Measurements from ENCODE around the gene TLCD1. TPM values are rescaled to one million over a fixed set of nuclear protein-coding genes. Genes with fewer than 3 reads are reported as not detected.

Gene TLCD1
- total and polyA plus RNA-seq, 2 donors (not counting 3 experiments of a cell fraction or from before 2014, with no cell fraction given), result 2.6 to 6.8 TPM

DNA sequence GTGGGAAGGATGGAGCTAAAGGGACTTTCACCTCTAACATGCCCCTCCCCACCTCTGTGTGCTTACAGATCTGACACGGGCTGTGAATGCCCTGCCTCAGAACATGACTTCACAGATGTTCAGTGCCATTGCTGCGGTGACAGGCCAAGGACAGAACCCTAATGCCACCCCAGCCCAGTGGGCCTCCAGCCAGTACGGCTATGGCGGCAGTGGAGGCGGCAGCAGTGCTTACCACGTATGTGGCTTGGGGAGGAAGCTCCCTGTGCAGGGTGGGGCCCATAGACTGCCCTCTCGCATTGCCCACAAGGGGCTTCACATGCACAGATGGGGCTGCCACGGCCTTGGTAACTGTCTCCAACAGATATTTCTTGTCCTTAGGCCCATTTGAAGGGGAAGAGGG, 25.8 kb downstream of the TLCD1 start:
- Histone ChIP-seq H3K4me3 (replicated peaks in 1 of 3; ENCODE audit: insufficient read depth in 1 of 3, low read depth in 1 of 3, low read length in 3 of 3) (no peak overlapping the region), H3K9ac (replicated peaks; ENCODE audit: extremely low read depth, insufficient read depth, low read length) (no peak overlapping the region), H3K4me2 (ENCODE audit: insufficient read depth, low read length) (no peak overlapping the region), H3K79me2 (ENCODE audit: control insufficient read depth, insufficient read depth, low read length) (no peaks in the 10 kb centered on the region), H4K20me1 (replicated peaks; ENCODE audit: control insufficient read depth, extremely low read depth, insufficient read depth, low read length) (no peaks in the 10 kb centered on the region), H3K4me1 (ENCODE audit: control insufficient read depth, extremely low read depth, insufficient read depth, low read length) (no peaks in the 10 kb centered on the region), H3K27me3 (ENCODE audit: control insufficient read depth in 2 of 2, insufficient read depth in 2 of 2, low read length in 2 of 2) (no peaks in the 10 kb centered on the region), H2AFZ (ENCODE audit: low read depth, low read length) (no peak overlapping the region), H3K9me3 (replicated peaks; ENCODE audit: control insufficient read depth, insufficient read depth, low read length) (no peaks in the 10 kb centered on the region), H3K27ac (ENCODE audit: insufficient read depth, low read depth, low read length) (no peak overlapping the region), H3K9me1 (replicated peaks; ENCODE audit: control insufficient read depth, extremely low read depth, insufficient read depth, low read length) (no peaks in the 10 kb centered on the region), H3K36me3 (ENCODE audit: control insufficient read depth in 2 of 2, extremely low read depth in 1 of 2, insufficient read depth in 2 of 2, low read length in 2 of 2) (peaks cover 15 to 76% of the 10 kb centered on the region in 2 experiments)
- BruUV-seq (replicated peaks), result no TSS peak
- no peak for TF ChIP-seq EZH2 (IDR thresholded peaks at IDR 0.05; ENCODE audit: borderline replicate concordance, low read depth, low read length, severe bottlenecking)
- TF ChIP-seq JUN (IDR thresholded peaks at IDR 0.05; ENCODE audit: borderline replicate concordance, insufficient read depth, insufficient read length, low read depth), result no peak
- TF ChIP-seq, protein P1, sequence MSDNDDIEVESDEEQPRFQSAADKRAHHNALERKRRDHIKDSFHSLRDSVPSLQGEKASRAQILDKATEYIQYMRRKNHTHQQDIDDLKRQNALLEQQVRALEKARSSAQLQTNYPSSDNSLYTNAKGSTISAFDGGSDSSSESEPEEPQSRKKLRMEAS (IDR thresholded peaks at IDR 0.05; ENCODE audit: insufficient read depth, insufficient read length), result no peak
- no peak for TF ChIP-seq POLR2A (IDR thresholded peaks at IDR 0.05; ENCODE audit: low read depth, low read length)
- no peak for TF ChIP-seq GATA2 (IDR thresholded peaks at IDR 0.05; ENCODE audit: insufficient read depth, insufficient read length, low read depth, low read length)
- dilution Hi-C loops (cut with MboI; ENCODE audit: extremely low pct_ligation_motif_present, low sequenced_read_pairs) (no loop called here), intact Hi-C loops (cut with micrococcal nuclease) (no loop called here)
- DNase-seq (ENCODE audit: low read depth, low spot score), result no peak
- CTCF ChIA-PET, result no interaction called here
- FAIRE-seq, result no peak
- POLR2A ChIA-PET, result no interaction called here

DNA sequence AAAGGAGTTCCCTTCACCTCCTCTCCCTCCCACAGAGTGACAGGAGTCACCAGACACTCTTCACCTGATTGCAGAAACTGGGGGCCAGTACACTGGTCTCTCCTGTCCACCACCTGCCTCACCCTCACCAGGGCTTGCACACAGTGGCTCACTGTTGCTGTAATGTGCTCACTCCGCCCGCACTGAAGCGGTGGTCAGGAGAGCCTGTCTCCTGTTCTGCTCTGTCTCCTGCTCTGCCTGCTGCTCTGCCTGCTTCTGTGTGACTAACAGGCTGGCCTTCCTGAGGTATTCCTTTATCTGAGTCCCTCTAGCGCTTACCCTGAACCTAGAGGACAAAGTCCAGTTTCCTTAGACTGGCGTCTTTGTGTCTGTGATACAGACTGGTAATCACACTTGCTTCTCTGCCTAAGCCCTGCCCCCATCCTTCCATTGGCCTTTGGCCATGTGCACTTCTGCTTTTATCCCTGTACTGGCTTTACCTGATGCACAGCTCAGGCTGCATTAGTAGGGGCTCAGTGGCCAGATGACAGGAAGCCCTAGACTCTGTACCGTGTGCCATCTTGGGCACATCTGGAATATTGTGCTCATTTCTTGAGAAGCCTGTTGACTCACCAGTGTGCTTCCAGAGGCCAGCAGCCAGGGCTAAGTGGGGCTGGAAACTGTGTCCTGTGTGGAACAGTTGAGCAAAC, 27.6 kb downstream of the TLCD1 start:
- no peak overlapping the region for H3K27ac ChIP-seq (ENCODE audit: insufficient read depth, low read depth, low read length)
- H3K4me1 ChIP-seq (ENCODE audit: control insufficient read depth, extremely low read depth, insufficient read depth, low read length), result no peaks in the 10 kb centered on the region
- H2AFZ ChIP-seq (ENCODE audit: low read depth, low read length), result no peak overlapping the region
- H4K20me1 ChIP-seq (replicated peaks; ENCODE audit: control insufficient read depth, extremely low read depth, insufficient read depth, low read length), result no peaks in the 10 kb centered on the region
- intact Hi-C loops (cut with micrococcal nuclease), result no loop called here
- no peak overlapping the region for H3K4me2 ChIP-seq (ENCODE audit: insufficient read depth, low read length)
- no peak overlapping the region for H3K9ac ChIP-seq (replicated peaks; ENCODE audit: extremely low read depth, insufficient read depth, low read length)
- H3K27me3 ChIP-seq (ENCODE audit: control insufficient read depth in 2 of 2, insufficient read depth in 2 of 2, low read length in 2 of 2), result no peaks in the 10 kb centered on the region
- dilution Hi-C loops (cut with MboI; ENCODE audit: extremely low pct_ligation_motif_present, low sequenced_read_pairs), result no loop called here
- no peaks in the 10 kb centered on the region for H3K79me2 ChIP-seq (ENCODE audit: control insufficient read depth, insufficient read depth, low read length)
- no TSS peak for BruUV-seq (replicated peaks)
- H3K9me3 ChIP-seq (replicated peaks; ENCODE audit: control insufficient read depth, insufficient read depth, low read length), result no peaks in the 10 kb centered on the region
- no peak for DNase-seq (ENCODE audit: low read depth, low spot score)
- H3K4me3 ChIP-seq (replicated peaks in 1 of 3; ENCODE audit: insufficient read depth in 1 of 3, low read depth in 1 of 3, low read length in 3 of 3), result no peak overlapping the region
- ChIA-PET CTCF (interaction anchor here (0.9 kb wide), 1 partner anchor 10 kb away, joined by 3 read pairs; no protein-coding TSS in a partner anchor), POLR2A (no interaction called here)
- no peaks in the 10 kb centered on the region for H3K9me1 ChIP-seq (replicated peaks; ENCODE audit: control insufficient read depth, extremely low read depth, insufficient read depth, low read length)
- H3K36me3 ChIP-seq (ENCODE audit: control insufficient read depth in 2 of 2, extremely low read depth in 1 of 2, insufficient read depth in 2 of 2, low read length in 2 of 2), result peaks cover 21 to 75% of the 10 kb centered on the region in 2 experiments
- no peak for TF ChIP-seq POLR2A (IDR thresholded peaks at IDR 0.05; ENCODE audit: low read depth, low read length)
- no peak for TF ChIP-seq FOS (IDR thresholded peaks at IDR 0.05; ENCODE audit: borderline replicate concordance, insufficient read depth, low read length)
- no peak for TF ChIP-seq EZH2 (IDR thresholded peaks at IDR 0.05; ENCODE audit: borderline replicate concordance, low read depth, low read length, severe bottlenecking)
- TF ChIP-seq, protein P2, sequence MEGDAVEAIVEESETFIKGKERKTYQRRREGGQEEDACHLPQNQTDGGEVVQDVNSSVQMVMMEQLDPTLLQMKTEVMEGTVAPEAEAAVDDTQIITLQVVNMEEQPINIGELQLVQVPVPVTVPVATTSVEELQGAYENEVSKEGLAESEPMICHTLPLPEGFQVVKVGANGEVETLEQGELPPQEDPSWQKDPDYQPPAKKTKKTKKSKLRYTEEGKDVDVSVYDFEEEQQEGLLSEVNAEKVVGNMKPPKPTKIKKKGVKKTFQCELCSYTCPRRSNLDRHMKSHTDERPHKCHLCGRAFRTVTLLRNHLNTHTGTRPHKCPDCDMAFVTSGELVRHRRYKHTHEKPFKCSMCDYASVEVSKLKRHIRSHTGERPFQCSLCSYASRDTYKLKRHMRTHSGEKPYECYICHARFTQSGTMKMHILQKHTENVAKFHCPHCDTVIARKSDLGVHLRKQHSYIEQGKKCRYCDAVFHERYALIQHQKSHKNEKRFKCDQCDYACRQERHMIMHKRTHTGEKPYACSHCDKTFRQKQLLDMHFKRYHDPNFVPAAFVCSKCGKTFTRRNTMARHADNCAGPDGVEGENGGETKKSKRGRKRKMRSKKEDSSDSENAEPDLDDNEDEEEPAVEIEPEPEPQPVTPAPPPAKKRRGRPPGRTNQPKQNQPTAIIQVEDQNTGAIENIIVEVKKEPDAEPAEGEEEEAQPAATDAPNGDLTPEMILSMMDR (IDR thresholded peaks at IDR 0.05; ENCODE audit: extremely low read depth in 1 of 2, insufficient read depth in 1 of 2, low read depth in 1 of 2, low read length in 2 of 2), result no peak
- no peak for TF ChIP-seq MYC (IDR thresholded peaks at IDR 0.05; ENCODE audit: low read depth, low read length)
- no peak for TF ChIP-seq POLR2AphosphoS5 (IDR thresholded peaks at IDR 0.05; ENCODE audit: insufficient read depth, low read depth, low read length)
- FAIRE-seq, result no peak
